ENCODE results near the gene GSTT2.
A peak's percentile ranks its signal among the peaks of the same experiment; 100 is the strongest.
"Not testable (repeated sequence)": the region's sequence is repeated elsewhere in the genome, so short reads cannot be mapped to it uniquely, and the experiment has no call there.

Gene GSTT2

DNA sequence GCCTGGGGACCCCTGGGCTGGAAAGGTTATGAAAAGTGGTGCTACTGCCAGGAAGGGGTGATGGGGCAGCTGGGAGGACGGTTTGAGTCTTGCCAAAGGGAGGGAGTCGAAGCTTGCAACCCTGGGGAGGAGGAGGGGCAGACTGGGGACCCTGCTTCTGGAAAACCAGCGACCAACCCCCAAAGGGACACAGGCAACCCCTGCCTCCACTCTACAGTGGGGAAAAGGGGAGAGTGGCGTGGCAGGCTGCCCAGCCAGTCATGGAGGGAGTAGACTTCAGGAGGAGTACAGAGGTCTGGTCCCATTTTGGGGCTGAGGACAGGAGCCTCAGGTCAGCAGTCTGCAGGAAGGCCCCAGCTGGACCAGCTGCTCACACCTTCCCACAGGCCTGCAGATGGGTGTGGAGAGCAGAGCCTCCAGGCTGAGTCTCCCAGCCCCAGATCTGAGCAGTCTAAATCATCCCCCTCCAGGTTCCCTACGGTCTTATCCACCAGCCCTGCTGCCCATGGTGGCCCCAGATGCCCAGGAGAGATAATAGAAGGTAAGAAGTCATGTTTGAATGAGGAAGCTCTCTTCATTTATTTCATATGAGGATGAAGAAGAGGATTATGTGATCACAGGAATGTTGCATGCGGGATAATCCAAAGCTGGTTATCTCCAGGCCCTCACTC lies 9.0 kb upstream of the GSTT2 start:
- Histone ChIP-seq H3K27ac (no peak overlapping the region), H3K27me3 (no peaks in the 10 kb centered on the region), H3K9me3 (no peaks in the 10 kb centered on the region), H3K36me3 (peaks cover 30% of the 10 kb centered on the region), H3K4me3 (ENCODE audit: low read depth in 1 of 2, low read length in 1 of 2) (no peak overlapping the region), H3K4me1 (ENCODE audit: control insufficient read depth in 1 of 2, insufficient read depth in 1 of 2, low read depth in 1 of 2, low read length in 1 of 2) (peaks cover 0 to 3% of the 10 kb centered on the region in 2 experiments)
- TF ChIP-seq, protein P1, sequence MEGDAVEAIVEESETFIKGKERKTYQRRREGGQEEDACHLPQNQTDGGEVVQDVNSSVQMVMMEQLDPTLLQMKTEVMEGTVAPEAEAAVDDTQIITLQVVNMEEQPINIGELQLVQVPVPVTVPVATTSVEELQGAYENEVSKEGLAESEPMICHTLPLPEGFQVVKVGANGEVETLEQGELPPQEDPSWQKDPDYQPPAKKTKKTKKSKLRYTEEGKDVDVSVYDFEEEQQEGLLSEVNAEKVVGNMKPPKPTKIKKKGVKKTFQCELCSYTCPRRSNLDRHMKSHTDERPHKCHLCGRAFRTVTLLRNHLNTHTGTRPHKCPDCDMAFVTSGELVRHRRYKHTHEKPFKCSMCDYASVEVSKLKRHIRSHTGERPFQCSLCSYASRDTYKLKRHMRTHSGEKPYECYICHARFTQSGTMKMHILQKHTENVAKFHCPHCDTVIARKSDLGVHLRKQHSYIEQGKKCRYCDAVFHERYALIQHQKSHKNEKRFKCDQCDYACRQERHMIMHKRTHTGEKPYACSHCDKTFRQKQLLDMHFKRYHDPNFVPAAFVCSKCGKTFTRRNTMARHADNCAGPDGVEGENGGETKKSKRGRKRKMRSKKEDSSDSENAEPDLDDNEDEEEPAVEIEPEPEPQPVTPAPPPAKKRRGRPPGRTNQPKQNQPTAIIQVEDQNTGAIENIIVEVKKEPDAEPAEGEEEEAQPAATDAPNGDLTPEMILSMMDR (IDR thresholded peaks at IDR 0.05), result no peak

DNA sequence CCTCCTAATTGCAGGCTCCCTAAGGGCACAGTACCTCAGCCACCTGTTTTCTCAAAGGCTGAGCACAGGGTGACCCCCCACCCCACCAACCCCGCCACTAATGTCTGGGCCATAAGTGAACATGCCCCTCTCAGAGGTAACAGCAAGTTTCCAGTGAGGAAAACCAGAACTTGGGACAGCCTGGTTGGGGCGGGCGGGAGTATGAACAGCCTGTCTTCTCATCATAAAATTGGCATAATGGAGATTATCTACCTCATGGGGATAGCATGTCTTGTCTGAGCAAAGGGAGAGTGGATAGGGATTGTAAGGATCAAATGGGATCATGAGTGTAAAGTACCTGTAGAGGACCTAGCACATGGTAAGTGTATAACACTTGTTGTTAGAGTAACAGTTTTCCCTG lies 8.0 kb upstream of the GSTT2 start:
- not testable (repeated sequence) for H3K4me1 ChIP-seq (ENCODE audit: control insufficient read depth in 1 of 2, insufficient read depth in 1 of 2, low read depth in 1 of 2, low read length in 1 of 2); H3K9me3 ChIP-seq; H3K4me3 ChIP-seq (ENCODE audit: low read depth in 1 of 2, low read length in 1 of 2); H3K27me3 ChIP-seq; H3K27ac ChIP-seq
- peaks cover 30% of the 10 kb centered on the region for H3K36me3 ChIP-seq

DNA sequence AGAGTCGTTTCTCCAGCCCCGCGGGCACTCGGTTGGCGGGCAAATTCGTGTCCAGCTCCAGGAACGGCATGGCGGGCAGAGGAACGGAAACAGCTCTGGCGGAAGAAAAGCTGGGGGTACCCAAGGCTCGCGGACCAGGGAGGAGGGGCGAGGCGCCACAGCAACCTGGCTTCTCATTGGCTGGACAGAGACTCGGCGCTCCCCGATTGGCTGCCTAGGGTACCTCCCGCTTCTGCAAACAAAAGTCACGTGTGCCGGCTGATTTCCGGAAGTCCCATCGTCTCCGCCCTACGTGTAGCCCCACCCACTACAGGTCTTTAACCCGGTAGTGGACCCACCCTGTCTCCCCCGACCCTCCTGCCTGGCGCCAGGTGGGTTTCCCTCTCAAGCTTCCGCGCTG lies 5.6 kb upstream of the GSTT2 start, which contains the start of gene DDT:
DDT (minus strand) TSS at position 97 of the 400 bp plus-strand sequence; CDS start at position 70, 27 bp downstream.
- not testable (repeated sequence) for H3K27me3 ChIP-seq; H3K4me3 ChIP-seq (ENCODE audit: low read depth in 1 of 2, low read length in 1 of 2); H3K9me3 ChIP-seq; H3K27ac ChIP-seq; H3K4me1 ChIP-seq (ENCODE audit: control insufficient read depth in 1 of 2, insufficient read depth in 1 of 2, low read depth in 1 of 2, low read length in 1 of 2)
- H3K36me3 ChIP-seq, result peaks cover 27% of the 10 kb centered on the region

DNA sequence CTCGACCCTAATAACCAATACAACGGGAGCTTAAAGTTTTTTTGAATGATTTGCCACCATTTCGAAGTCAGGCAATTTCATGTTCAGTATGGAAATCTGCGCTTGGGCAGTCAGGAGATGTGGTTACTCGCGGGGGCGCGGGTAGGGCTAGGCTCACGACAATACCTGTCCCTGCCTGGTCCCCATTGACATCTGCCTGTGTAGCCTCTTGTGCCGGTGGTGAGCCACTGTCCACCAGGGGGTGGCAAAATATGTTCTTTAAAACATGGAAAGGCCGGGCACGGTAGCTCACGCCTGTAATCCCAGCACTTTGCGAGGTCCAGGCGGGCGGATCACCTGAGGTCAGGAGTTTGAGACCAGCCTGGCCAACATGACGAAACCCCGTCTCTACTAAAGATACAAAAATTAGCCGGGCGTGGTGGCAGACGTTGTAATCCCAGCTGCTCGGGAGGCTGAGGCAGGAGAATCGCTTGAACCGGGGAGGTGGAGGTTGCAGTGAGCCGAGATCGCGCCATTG lies 5.0 kb upstream of the GSTT2 start:
- not testable (repeated sequence) for H3K27ac ChIP-seq; H3K9me3 ChIP-seq; H3K4me1 ChIP-seq (ENCODE audit: control insufficient read depth in 1 of 2, insufficient read depth in 1 of 2, low read depth in 1 of 2, low read length in 1 of 2); H3K27me3 ChIP-seq; H3K4me3 ChIP-seq (ENCODE audit: low read depth in 1 of 2, low read length in 1 of 2)
- peaks cover 21% of the 10 kb centered on the region for H3K36me3 ChIP-seq

DNA sequence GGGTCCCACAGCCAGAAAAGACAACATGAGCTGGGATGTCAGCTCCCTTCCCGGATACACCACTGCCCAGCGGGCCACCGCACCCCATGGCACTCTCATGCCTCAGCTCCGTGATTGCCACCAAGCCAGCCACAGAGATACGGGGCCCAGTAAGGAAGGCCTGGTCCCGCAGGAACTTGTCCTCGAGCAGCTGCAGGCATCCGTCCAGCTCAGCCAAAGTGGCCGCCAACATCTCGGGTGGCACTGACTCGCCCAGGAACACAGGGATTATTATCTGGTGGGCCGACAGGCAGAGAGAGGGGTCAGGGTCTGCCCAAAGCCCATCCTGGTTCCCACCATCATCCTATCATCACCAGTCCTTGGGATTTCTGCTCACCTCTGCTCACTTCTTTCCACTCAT lies 2.6 kb upstream of the GSTT2 start:
- not testable (repeated sequence) for H3K27me3 ChIP-seq; H3K4me1 ChIP-seq (ENCODE audit: control insufficient read depth in 1 of 2, insufficient read depth in 1 of 2, low read depth in 1 of 2, low read length in 1 of 2); H3K36me3 ChIP-seq; H3K27ac ChIP-seq; H3K4me3 ChIP-seq (ENCODE audit: low read depth in 1 of 2, low read length in 1 of 2); H3K9me3 ChIP-seq

DNA sequence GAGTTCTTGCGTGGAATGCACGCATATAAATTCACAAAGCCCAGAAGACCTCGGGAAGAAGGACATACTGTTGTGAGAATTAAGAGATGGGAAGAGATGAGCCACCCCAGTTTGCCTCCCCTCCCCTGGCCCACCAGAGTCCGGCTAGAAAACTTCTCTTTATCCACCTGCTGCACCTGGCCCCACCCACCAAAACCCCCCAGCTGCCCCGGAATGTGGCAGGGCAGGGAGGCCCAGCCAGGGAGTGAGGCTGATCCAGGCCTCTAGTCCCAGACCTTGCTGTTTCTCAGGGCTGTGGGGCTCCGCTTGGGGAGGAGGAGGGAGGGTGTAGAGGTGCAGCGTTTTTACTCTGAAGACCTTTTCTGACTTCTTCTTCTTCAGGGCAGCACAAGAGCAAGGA lies 633 bp downstream of the GSTT2 start:
- not testable (repeated sequence) for H3K27me3 ChIP-seq; H3K9me3 ChIP-seq; H3K4me3 ChIP-seq (ENCODE audit: low read depth in 1 of 2, low read length in 1 of 2); H3K4me1 ChIP-seq (ENCODE audit: control insufficient read depth in 1 of 2, insufficient read depth in 1 of 2, low read depth in 1 of 2, low read length in 1 of 2); H3K27ac ChIP-seq; H3K36me3 ChIP-seq

DNA sequence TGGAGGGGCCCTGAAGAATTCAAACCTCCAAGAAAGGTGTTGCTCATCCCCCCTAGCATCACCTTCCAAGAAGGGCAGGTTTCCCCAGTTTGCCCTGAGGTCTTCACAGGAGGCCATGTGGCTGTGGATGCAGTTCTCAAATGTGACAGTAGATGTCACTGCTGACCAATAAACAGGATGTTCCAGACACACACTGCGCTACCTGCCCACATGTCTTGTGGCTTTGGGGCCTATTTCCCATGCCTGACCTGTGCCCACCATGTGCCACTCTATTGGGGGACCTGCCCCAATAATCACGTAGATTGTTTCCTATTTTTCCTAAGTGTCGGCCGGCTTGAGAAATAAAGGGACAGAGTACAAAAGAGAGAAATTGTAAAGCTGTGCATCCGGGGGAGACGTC lies 4.5 kb downstream of the GSTT2 start:
- H3K4me3 ChIP-seq (ENCODE audit: low read depth in 1 of 2, low read length in 1 of 2), result no peak overlapping the region
- no peaks in the 10 kb centered on the region for H3K9me3 ChIP-seq
- H3K4me1 ChIP-seq (ENCODE audit: control insufficient read depth in 1 of 2, insufficient read depth in 1 of 2, low read depth in 1 of 2, low read length in 1 of 2), result no peaks in the 10 kb centered on the region
- no peak overlapping the region for H3K27ac ChIP-seq
- TF ChIP-seq, protein P1 (IDR thresholded peaks at IDR 0.05), result peak; percentile 56
- no peaks in the 10 kb centered on the region for H3K36me3 ChIP-seq
- H3K27me3 ChIP-seq, result peaks cover 5% of the 10 kb centered on the region

DNA sequence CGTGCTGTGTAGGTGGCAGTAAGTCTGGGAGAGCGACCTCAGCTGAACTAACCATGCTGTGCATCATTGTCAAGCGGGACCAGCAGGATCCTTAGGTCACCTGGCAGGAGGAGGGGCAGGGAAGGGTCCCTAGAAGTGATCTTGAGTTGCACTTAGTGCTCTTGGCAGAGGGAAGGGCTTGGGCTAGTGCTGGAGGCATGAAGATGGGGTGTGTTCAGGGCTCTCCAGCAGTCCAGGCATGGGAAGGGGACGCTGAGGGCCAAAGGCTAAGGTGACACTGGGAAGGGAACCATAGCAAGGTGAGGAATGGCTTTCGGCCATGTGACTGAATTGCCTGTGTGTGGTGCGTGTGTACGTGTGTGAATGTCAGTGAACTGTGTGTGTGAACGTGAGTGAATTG lies 6.2 kb downstream of the GSTT2 start:
- not testable (repeated sequence) for H3K9me3 ChIP-seq; H3K27me3 ChIP-seq; H3K36me3 ChIP-seq; H3K4me3 ChIP-seq (ENCODE audit: low read depth in 1 of 2, low read length in 1 of 2); H3K27ac ChIP-seq; H3K4me1 ChIP-seq (ENCODE audit: control insufficient read depth in 1 of 2, insufficient read depth in 1 of 2, low read depth in 1 of 2, low read length in 1 of 2)

DNA sequence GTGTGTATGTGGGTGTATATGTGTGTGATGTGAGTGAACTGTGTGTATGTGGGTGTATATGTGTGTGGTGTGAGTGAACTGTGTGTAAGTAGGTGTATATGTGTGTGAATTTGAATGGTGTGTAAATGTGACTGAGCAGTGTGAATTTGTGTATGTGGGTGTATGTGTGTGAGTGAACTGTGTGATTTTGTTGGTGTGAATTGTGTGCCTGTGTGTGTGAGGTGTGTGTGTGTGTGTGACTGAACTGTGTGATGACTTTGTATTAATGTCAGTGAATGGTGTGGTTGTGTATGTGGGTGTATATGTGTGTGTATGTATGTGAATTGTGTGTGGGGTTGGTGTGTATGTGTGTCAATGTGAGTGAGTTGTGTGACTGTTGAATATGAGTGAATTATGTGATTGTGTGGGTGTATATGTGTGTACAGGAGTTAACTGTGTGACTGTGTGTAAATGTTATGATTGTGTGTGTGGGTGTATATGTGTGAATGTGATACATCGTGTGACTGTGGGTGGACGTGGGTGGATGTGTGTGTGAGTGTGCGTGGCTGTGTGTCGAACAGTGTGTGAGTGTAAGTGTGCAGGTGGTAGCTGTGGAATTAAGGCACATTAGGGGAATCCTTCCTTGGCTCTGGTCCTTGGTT lies 6.7 kb downstream of the GSTT2 start:
- H3K9me3 ChIP-seq; H3K4me1 ChIP-seq (ENCODE audit: control insufficient read depth in 1 of 2, insufficient read depth in 1 of 2, low read depth in 1 of 2, low read length in 1 of 2); H3K4me3 ChIP-seq (ENCODE audit: low read depth in 1 of 2, low read length in 1 of 2); H3K27ac ChIP-seq; H3K36me3 ChIP-seq; H3K27me3 ChIP-seq: not testable (repeated sequence)

DNA sequence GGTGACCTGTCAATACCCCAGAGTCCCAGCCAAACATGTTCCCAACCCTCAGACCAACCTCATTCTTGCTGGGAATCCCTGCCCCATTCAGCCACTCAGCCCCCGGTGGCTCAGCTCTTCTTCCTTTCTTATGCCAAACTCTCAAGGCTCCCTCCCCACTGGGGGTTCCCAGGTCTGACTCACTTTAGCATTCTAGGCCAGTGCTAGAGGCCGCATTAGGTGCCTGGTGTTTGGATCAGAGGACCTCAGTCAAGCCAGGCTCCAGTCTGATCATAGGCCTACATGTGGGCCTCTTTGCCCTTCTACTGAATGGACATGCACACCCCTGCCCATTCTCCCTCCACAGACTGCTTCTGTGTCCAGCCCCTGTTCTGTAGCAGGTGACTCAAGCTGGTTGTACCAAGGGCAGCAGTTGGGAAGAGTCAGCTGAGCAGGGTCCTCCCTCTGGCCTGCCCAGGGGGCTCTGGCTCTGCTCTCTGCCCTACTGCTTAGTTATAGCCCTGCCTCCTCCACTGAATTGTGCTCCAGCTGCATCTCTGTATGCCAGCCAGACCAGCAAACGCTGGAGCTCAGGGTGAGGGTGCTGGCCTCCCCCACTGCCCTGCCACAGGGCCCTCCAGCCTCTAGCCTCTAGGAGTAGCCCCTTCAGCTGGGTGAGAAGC lies 9.8 kb downstream of the GSTT2 start:
- not testable (repeated sequence) for H3K27me3 ChIP-seq; H3K4me1 ChIP-seq (ENCODE audit: control insufficient read depth in 1 of 2, insufficient read depth in 1 of 2, low read depth in 1 of 2, low read length in 1 of 2); H3K4me3 ChIP-seq (ENCODE audit: low read depth in 1 of 2, low read length in 1 of 2); H3K27ac ChIP-seq; H3K9me3 ChIP-seq; H3K36me3 ChIP-seq

DNA sequence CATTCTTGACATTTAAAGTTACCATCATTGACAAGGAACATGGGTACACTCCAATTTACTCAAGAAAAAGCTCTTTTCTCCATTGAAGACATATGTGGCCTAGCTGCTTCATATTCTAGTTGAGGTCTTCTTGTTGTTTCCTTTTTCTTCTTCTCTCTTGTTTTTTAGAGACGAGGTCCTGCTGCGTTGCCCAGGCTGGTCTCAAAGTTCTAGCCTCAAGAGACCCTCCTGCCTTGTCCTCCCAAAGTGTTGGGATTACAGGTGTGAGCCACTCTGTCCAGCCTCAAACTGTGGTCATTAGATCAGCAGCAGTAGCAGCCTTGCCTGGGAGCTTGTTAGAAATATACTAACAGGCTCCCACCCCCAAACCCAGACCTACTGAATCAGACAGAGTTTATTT lies 13.1 kb downstream of the GSTT2 start:
- not testable (repeated sequence) for H3K4me1 ChIP-seq (ENCODE audit: control insufficient read depth in 1 of 2, insufficient read depth in 1 of 2, low read depth in 1 of 2, low read length in 1 of 2); H3K9me3 ChIP-seq; H3K27me3 ChIP-seq; H3K4me3 ChIP-seq (ENCODE audit: low read depth in 1 of 2, low read length in 1 of 2); H3K36me3 ChIP-seq; H3K27ac ChIP-seq

Data from neutrophil (primary cell).